ENCODE results near the gene UNC79.

UNC79 gene

DNA sequence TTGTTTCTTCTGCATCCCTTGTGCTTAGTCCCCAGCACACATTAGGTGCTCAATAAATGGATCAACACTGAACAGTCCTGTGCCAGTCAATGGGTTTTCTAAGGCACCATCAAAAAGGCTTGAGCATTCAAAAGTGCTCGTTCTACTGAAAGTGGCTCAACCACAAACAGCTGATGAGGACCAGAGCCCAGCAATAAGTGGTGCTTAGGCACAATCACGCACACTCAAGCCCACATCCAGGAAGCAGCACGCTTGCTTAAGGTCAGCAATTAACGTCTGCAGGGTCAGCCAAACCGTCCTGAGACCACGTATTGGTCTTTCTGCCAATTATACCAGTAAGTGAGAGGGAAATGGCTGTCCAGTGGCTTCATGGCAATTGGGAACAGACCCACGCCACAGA lies 301.0 kb downstream of the UNC79 start:
- ChIA-PET CTCF (interaction anchor here (1.4 kb wide), 1 partner anchor 10 kb away, joined by 3 read pairs; no protein-coding TSS in a partner anchor), POLR2A (no interaction called here)
- TF ChIP-seq, protein P1, sequence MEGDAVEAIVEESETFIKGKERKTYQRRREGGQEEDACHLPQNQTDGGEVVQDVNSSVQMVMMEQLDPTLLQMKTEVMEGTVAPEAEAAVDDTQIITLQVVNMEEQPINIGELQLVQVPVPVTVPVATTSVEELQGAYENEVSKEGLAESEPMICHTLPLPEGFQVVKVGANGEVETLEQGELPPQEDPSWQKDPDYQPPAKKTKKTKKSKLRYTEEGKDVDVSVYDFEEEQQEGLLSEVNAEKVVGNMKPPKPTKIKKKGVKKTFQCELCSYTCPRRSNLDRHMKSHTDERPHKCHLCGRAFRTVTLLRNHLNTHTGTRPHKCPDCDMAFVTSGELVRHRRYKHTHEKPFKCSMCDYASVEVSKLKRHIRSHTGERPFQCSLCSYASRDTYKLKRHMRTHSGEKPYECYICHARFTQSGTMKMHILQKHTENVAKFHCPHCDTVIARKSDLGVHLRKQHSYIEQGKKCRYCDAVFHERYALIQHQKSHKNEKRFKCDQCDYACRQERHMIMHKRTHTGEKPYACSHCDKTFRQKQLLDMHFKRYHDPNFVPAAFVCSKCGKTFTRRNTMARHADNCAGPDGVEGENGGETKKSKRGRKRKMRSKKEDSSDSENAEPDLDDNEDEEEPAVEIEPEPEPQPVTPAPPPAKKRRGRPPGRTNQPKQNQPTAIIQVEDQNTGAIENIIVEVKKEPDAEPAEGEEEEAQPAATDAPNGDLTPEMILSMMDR (IDR thresholded peaks at IDR 0.05; ENCODE audit: control extremely low read depth, extremely low read depth, low read depth, missing control alignments), result no peak
- DNase-seq (ENCODE audit: extremely low spot score), result no peak

DNA sequence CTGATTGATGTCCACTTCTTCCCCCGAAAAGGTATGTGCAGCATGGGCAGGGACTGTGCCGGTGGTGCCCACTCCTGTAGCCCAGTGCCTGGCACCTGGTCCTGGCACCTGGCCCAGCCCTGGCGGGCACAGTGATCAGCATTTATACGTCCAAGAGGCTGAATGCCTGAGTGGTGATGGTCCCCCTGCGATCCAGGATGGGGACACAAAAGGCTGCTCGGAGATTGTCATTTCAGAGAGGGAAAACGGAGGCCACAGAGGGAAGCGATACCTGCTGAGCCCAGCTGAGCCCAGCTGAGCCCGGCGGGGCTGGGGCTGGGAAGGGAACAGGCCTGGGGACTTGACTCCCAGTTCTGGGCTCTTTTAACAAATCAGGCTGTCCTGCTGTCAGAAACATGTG lies 301.8 kb downstream of the UNC79 start:
- ChIA-PET CTCF (interaction anchor here (1.4 kb wide), 1 partner anchor 9 kb away, joined by 3 read pairs; no protein-coding TSS in a partner anchor), POLR2A (no interaction called here)
- no peak for DNase-seq (ENCODE audit: extremely low spot score)
- TF ChIP-seq, protein P1 (IDR thresholded peaks at IDR 0.05; ENCODE audit: control extremely low read depth, extremely low read depth, low read depth, missing control alignments), result no peak

DNA sequence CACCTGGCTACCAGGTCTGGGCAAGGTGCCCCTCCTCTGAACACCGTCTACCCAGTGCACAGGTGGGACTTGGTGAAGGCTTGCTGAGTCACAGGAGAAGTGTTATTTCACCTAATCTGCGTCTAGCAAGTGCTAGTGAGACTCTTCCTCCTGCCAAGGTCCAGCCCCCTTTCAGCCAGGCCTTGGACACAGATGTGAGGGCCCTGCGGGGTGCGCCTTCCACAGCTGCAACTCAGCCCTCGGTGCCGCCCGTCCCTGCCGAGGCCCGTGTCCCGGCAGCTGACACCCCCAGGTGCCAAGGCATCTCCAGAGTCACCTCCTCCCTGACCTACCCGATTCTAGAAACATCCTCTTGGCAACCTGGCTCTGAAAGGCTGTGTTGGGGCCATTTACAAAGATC lies 302.5 kb downstream of the UNC79 start:
- POLR2A ChIA-PET, result no interaction called here
- TF ChIP-seq, protein P1 (IDR thresholded peaks at IDR 0.05; ENCODE audit: control extremely low read depth, extremely low read depth, low read depth, missing control alignments), result no peak
- no peak for DNase-seq (ENCODE audit: extremely low spot score)
- CTCF ChIA-PET, result interaction anchor here (1.4 kb wide), 1 partner anchor 9 kb away, joined by 3 read pairs; no protein-coding TSS in a partner anchor

DNA sequence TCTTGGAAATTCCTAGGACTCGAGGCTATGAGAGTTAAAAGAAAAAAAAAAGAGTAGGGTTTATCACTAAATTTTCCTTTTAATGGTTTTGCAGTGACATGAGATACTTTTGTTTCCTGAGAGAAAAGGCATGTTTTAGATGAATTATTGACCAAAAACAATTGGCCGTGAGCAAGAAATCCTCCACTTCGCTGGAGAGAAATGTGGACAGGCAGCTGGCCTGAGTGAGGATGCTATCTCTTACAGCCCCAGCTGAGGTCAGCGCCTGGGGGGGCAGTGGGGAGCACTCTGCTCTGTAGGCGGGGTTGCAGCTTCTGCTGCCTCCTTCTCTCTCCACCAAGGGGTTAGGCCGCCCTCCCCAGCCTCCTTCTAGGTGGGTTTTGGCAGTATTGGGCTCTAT lies 302.9 kb downstream of the UNC79 start:
- no peak for DNase-seq (ENCODE audit: extremely low spot score)
- ChIA-PET POLR2A (no interaction called here), CTCF (no interaction called here)
- TF ChIP-seq, protein P1 (IDR thresholded peaks at IDR 0.05; ENCODE audit: control extremely low read depth, extremely low read depth, low read depth, missing control alignments), result no peak

DNA sequence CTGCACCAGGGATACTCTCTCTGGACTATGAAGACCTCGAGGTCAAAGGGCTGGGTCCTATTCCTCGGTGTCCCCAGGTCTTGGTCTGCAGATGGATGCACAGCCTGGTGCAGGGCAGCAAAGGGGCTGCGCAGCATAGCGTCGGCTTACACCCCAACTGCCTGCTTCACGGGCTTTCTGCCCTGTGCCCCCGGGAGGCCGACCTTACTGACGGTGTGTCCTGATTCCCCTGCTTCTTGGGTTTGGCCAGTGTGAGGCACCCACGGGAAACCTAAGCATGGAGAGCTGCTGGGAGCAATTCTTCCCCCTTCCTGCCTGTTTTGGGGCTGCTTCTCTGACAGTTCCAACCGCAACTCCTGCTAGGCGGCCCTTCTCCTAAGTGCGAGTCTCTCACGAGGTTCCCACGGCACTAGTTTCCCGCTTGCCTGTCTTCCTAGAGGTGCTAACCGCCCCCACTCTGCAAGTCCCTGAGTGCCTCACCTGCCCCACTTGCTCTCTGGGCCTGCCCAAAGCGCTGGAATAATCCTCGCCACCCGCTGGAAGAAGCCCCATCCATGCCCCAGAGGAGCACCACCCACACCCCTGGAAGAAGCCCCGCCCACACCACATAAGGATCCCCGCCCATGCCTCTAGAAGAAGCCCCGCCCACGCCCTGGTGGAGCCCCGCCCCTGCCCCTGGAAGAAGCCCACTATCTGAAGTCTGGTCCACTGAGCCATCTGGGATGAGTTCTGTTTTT lies 303.5 kb downstream of the UNC79 start:
- ChIA-PET CTCF (no interaction called here), POLR2A (no interaction called here)
- TF ChIP-seq, protein P1 (IDR thresholded peaks at IDR 0.05; ENCODE audit: control extremely low read depth, extremely low read depth, low read depth, missing control alignments), result no peak
- DNase-seq (ENCODE audit: extremely low spot score), result no peak

DNA sequence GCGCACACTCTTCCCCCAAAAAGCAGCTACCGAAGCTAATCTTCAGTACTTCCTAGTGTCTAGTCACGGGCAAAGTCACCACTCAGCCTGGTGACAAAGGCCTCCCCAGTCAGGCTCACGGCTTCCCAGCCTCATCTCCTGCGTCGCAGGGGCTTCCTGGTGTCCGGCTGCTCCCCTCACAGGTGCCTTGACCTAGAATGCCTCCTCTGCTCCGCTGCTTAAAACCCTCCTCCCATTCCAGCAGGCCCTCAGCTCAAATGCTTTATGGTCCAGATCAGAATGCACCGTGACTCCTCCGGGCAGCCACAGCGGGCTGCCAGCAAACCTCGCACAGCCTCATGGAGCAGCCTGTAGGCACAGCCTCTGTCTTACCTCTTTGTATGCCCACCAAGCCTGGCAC lies 304.5 kb downstream of the UNC79 start:
- DNase-seq (ENCODE audit: extremely low spot score), result no peak
- CTCF ChIA-PET, result interaction anchor here (0.8 kb wide), 1 partner anchor 160 kb away, joined by 3 read pairs; no protein-coding TSS in a partner anchor
- TF ChIP-seq, protein P1 (IDR thresholded peaks at IDR 0.05; ENCODE audit: control extremely low read depth, extremely low read depth, low read depth, missing control alignments), result no peak
- POLR2A ChIA-PET, result no interaction called here

Measured in GM10248 (cell line).